HepG2 (cell line): Measurements from ENCODE around the gene ALOXE3. TPM values are rescaled to one million over a fixed set of nuclear protein-coding genes. Genes with fewer than 3 reads are reported as not detected.

ENCODE experiments used
- ATAC-seq: fragments of 200-7000 bp; cut with Tn5 transposase; 3 replicates; pipeline ENCODE4 v1.9.1; 2020; ENCODE audit warnings: mild to moderate bottlenecking, moderate library complexity
- BruUV-seq: library from RNA; stranded (reverse); fragments of 400-500 nt; replicated peaks from 2 replicates; lab custom pipeline; 2021; lab: Mats Ljungman, UMichigan
- CTCF ChIA-PET: fragments of 300-600 bp; formaldehyde crosslinking; extraction: SDS; loops from one replicate; lab custom pipeline; 2021; ENCODE audit warnings: low total read pairs, inconsistent platforms, low intra/inter-chr PET ratio; lab: Yijun Ruan, JAX
- POLR2A ChIA-PET: fragments of 350-600 bp; sonication (Branson Sonifier 250); formaldehyde crosslinking; loops from one replicate; lab custom pipeline; 2020; ENCODE audit warnings: antibody characterized with exemption, inconsistent platforms; lab: Yijun Ruan, JAX
- DNase-seq: peaks from one replicate; pipeline ENCODE4 v3.0.0-alpha.2; 2015; ENCODE audit warnings: low spot score
- FAIRE-seq: peaks from 3 replicates; lab custom pipeline; 2011; peaks lifted over from hg19 to GRCh38; lab: Jason Lieb, UNC
- H2AFZ ChIP-seq: one replicate; pipeline ENCODE4 v1.6.1; 2011; ENCODE audit warnings: low read length, inconsistent platforms
- H3K27ac ChIP-seq: fragments of 300-600 bp; 3 replicates; pipeline ENCODE4 v1.8.0; 2011; ENCODE audit warnings: mixed run types, mild to moderate bottlenecking, mixed read lengths, low read length, inconsistent platforms; ENCODE audit not compliant: insufficient read depth; ENCODE audit errors: extremely low read length
- H3K27me3 ChIP-seq, 2 experiments: fragments of 200-600 bp in 1 of 2; 2 replicates in 1 of 2; 3 replicates in 1 of 2; pipeline versions ENCODE4 v1.6.0 to v1.8.0; 2011; ENCODE audit warnings: low read length in 2 of 2, mild to moderate bottlenecking in 2 of 2, moderate library complexity in 2 of 2, inconsistent platforms in 1 of 2; ENCODE audit not compliant: insufficient read depth in 2 of 2, control insufficient read depth in 1 of 2
- H3K36me3 ChIP-seq, 2 experiments: fragments of 200-600 bp in 1 of 2; replicated peaks in 1 of 2; 2 replicates in 1 of 2; 3 replicates in 1 of 2; pipeline versions ENCODE4 v1.5.1 to v1.8.0; 2011; ENCODE audit warnings: low read length in 2 of 2, inconsistent platforms in 1 of 2; ENCODE audit not compliant: insufficient read depth in 2 of 2, control insufficient read depth in 1 of 2
- H3K4me1 ChIP-seq: 2 replicates; pipeline ENCODE4 v1.5.1; 2012; ENCODE audit warnings: low read length, inconsistent platforms; ENCODE audit not compliant: insufficient read depth
- H3K4me2 ChIP-seq: 2 replicates; pipeline ENCODE4 v1.6.0; 2011; ENCODE audit warnings: low read depth, low read length, inconsistent platforms
- H3K4me3 ChIP-seq, 3 experiments: fragments of 200-600 bp in 1 of 3; sonication (generic), shearing (Covaris generic) in 1 of 3; replicated peaks in 1 of 3; 2 replicates each; pipeline ENCODE4 v1.5.1; 2011 to 2016; ENCODE audit warnings: low read length in 3 of 3, inconsistent platforms in 2 of 3, low read depth in 2 of 3, mild to moderate bottlenecking in 2 of 3, control low read depth in 1 of 3, mixed read lengths in 1 of 3; ENCODE audit not compliant: insufficient read depth in 1 of 3
- H3K79me2 ChIP-seq: one replicate; pipeline ENCODE4 v1.6.1; 2011; ENCODE audit warnings: low read length, inconsistent platforms; ENCODE audit not compliant: insufficient read depth
- H3K9ac ChIP-seq: 2 replicates; pipeline ENCODE4 v1.6.0; 2011; ENCODE audit warnings: mild to moderate bottlenecking, low read depth, low read length, inconsistent platforms; ENCODE audit not compliant: insufficient read depth
- H3K9me3 ChIP-seq: 2 replicates; pipeline ENCODE4 v1.5.1; 2012; ENCODE audit warnings: mild to moderate bottlenecking, low read length
- H4K20me1 ChIP-seq: 2 replicates; pipeline ENCODE4 v1.6.0; 2011; ENCODE audit warnings: inconsistent platforms, mild to moderate bottlenecking, low read length, moderate library complexity; ENCODE audit not compliant: insufficient read depth
- DNMT1 ChIP-seq: sonication (generic); formaldehyde crosslinking; IDR thresholded peaks from 2 replicates; pipeline ENCODE4 v1.5.1; 2020; ENCODE audit warnings: mild to moderate bottlenecking, missing genetic modification reagents
- HOXD1 ChIP-seq: sonication (generic); formaldehyde crosslinking; IDR thresholded peaks from 2 replicates; pipeline ENCODE4 v1.5.0; 2020; ENCODE audit warnings: missing genetic modification reagents
- IKZF4 ChIP-seq: sonication (generic); formaldehyde crosslinking; IDR thresholded peaks from 2 replicates; pipeline ENCODE4 v1.5.1; 2020; ENCODE audit warnings: borderline replicate concordance, mild to moderate bottlenecking, low read depth, missing genetic modification reagents; ENCODE audit errors: not compliant biosample characterization
- POLR2A ChIP-seq, 2 experiments: IDR thresholded peaks; 2 replicates each; pipeline ENCODE4 v1.6.1; 2011; ENCODE audit warnings: low read depth in 2 of 2, low read length in 2 of 2, mild to moderate bottlenecking in 1 of 2, moderate library complexity in 1 of 2; ENCODE audit not compliant: insufficient read depth in 1 of 2
- ZNF644 ChIP-seq: IDR thresholded peaks from 2 replicates; pipeline ENCODE4 v1.6.1; 2016; ENCODE audit warnings: low read depth
- ZSCAN25 ChIP-seq: sonication (generic); formaldehyde crosslinking; IDR thresholded peaks from 2 replicates; pipeline ENCODE4 v1.8.0; 2022; ENCODE audit warnings: mild to moderate bottlenecking, missing genetic modification reagents
- WGBS: methylation state at CpG from one replicate; pipeline ENCODE4 v1.1.6; 2017; ENCODE audit warnings: low lambda C conversion rate; 5-methylcytosine and 5-hydroxymethylcytosine counted together
- in situ Hi-C: cut with HindIII; loops from 2 replicates; pipeline ENCODE4 v1.10.0; 2017; ENCODE audit warnings: low pct_unique_long_range_greater_than_20kb; ENCODE audit not compliant: extremely low pct_ligation_motif_present
- intact Hi-C: fragments of 100-400 bp; cut with micrococcal nuclease; formaldehyde crosslinking; loops from one replicate; pipeline ENCODE4 v1.10.0; 2022; ENCODE audit not compliant: unreplicated experiment
- polyA plus RNA-seq, 8 experiments: library from polyadenylated mRNA; depleted of rRNA in 3 of 8; stranded (reverse) in 7 of 8; unstranded in 1 of 8; fragments of >200 nt; fragmentation: Illumina TruSeq in 4 of 8; extraction: Trizol in 4 of 8; gene quantifications; 2 replicates each; pipeline versions ENCODE4 v1.2.1 to v1.2.3, GENCODE V29; 2011 to 2016; ENCODE audit warnings: low read depth in 4 of 8, missing spikeins in 1 of 8, mixed read lengths in 1 of 8; ENCODE audit not compliant: insufficient read depth in 1 of 8
- total RNA-seq, 5 experiments: library from RNA; depleted of rRNA; stranded (reverse); fragments of >200 nt; fragmentation: Illumina TruSeq; extraction: Trizol; gene quantifications; 2 replicates each; pipeline ENCODE4 v1.2.3, GENCODE V29; 2016; ENCODE audit warnings: low read depth in 1 of 5

Gene ALOXE3
- total and polyA plus RNA-seq, 2 of the 13 experiments (the other 11 are each of a cell fraction or from before 2014, with no cell fraction given), result 0.07 TPM; not detected in 1

- ATAC-seq, result no peak
- WGBS, result 57% methylated on average over 27 of the region's 28 CpGs
- Histone ChIP-seq H3K27ac (no peak overlapping the region), H4K20me1 (peaks cover 43% of the 10 kb centered on the region), H3K4me2 (no peak overlapping the region), H3K36me3 (no peaks in the 10 kb centered on the region), H2AFZ (no peak overlapping the region), H3K4me3 (no peak overlapping the region), H3K4me1 (peaks cover 11% of the 10 kb centered on the region), H3K9me3 (no peaks in the 10 kb centered on the region), H3K9ac (no peak overlapping the region), H3K27me3 (peaks cover 6 to 22% of the 10 kb centered on the region in 2 experiments; a peak in 4 of 5 replicates), H3K79me2 (no peaks in the 10 kb centered on the region)
- TF ChIP-seq ZSCAN25 (CRISPR knock-in tag), result peak; percentile 29; the same call in 1 of the 2 replicates
- TF ChIP-seq DNMT1 (CRISPR knock-in tag), result no peak
- peak in 1 of 2 experiments; percentile 43; a peak in 2 of 4 replicates for TF ChIP-seq POLR2A (IDR thresholded peaks at IDR 0.05; ENCODE audit: insufficient read depth in 1 of 2, low read depth in 2 of 2, low read length in 2 of 2)
- TF ChIP-seq ZNF644, result no peak
- TF ChIP-seq IKZF4 (CRISPR knock-in tag), result no peak
- BruUV-seq, result no TSS peak
- no peak for DNase-seq
- intact Hi-C loops, result loop anchor here (5.0 kb wide), 1 partner anchor 48 kb away; no protein-coding TSS in a partner anchor
- ChIA-PET CTCF (no interaction called here), POLR2A (no interaction called here)
- in situ Hi-C loops, result no loop called here
- no peak for FAIRE-seq
These were observed 54.4 kb downstream of the ALOXE3 start for GRCh38 chr17:8063761-8064534.

DNA sequence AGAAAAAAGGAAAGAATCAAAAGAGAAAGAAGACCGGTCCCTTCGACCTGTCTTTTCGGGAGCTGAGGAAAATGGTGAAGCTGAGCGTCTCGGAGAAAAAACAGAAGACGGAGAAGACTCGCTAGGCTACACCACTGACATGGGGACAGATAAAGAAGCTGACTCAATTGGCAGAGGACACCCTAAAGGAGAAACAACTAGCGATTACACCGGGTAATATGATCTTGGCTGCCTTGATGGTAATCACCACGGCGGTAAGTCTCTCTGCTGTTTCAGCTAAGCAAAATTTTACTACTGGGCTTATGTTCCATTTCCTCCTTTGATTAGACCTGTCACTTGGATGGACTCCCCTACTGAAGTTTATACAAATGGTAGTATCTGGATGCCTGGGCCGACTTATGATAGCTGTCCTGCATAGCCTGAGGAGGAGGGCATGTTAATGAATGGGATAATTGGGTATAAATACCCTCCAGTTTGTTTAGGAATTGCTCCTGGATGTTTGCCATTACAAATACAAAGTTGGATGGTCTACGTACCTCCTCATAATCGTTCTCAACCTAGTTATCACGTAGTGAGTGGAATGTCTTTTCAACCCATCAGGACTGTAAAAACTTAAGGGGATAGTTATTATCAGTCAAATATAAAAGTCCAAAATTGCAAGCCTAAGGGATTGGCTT lies 55.4 kb downstream of the ALOXE3 start:
- Histone ChIP-seq H3K27me3 (peaks cover 4 to 23% of the 10 kb centered on the region in 2 experiments; a peak in 4 of 5 replicates), H3K36me3 (no peaks in the 10 kb centered on the region), H3K4me2 (no peak overlapping the region), H4K20me1 (peaks cover 48% of the 10 kb centered on the region), H3K4me1 (peaks cover 21% of the 10 kb centered on the region), H3K27ac (no peak overlapping the region), H2AFZ (no peak overlapping the region), H3K9ac (no peak overlapping the region), H3K9me3 (no peaks in the 10 kb centered on the region), H3K79me2 (no peaks in the 10 kb centered on the region), H3K4me3 (no peak overlapping the region)
- WGBS, result 78% methylated on average over 15 of the region's 15 CpGs
- FAIRE-seq, result no peak
- DNase-seq, result no peak
- no TSS peak for BruUV-seq
- ATAC-seq, result no peak
- in situ Hi-C loops, result no loop called here
- POLR2A ChIA-PET, result no interaction called here
- TF ChIP-seq POLR2A (IDR thresholded peaks at IDR 0.05; ENCODE audit: insufficient read depth in 1 of 2, low read depth in 2 of 2, low read length in 2 of 2), result peak in 1 of 2 experiments; percentile 43; a peak in 1 of 4 replicates
- TF ChIP-seq HOXD1, result no peak
- intact Hi-C loops, result loop anchor here (5.0 kb wide), 1 partner anchor 49 kb away; no protein-coding TSS in a partner anchor
- CTCF ChIA-PET, result no interaction called here
